ENCODE measurements around the gene PIAS4.

GRCh38 chr19:4046946-4047683 is 39.6 kb downstream of the PIAS4 start:
- no peak for TF ChIP-seq CTCF (IDR thresholded peaks at IDR 0.05 in 2 of 3, conservative IDR thresholded peaks at IDR 0.05 in 1 of 3; ENCODE audit: control insufficient read depth in 2 of 3, extremely low read depth in 1 of 3, insufficient read depth in 1 of 3, low read depth in 3 of 3, low read length in 3 of 3)
- TF ChIP-seq CREB1 (IDR thresholded peaks at IDR 0.05; ENCODE audit: low read depth), result no peak
- TF ChIP-seq MAX (IDR thresholded peaks at IDR 0.05; ENCODE audit: low read depth, low read length), result no peak
- TF ChIP-seq SMAD1 (IDR thresholded peaks at IDR 0.05; ENCODE audit: low read depth, partially characterized antibody), result no peak
- no peak for TF ChIP-seq STAT1 (conservative IDR thresholded peaks at IDR 0.05)
- no peak for TF ChIP-seq CHD2 (IDR thresholded peaks at IDR 0.05; ENCODE audit: borderline replicate concordance, low read depth, low read length)
- no peak for TF ChIP-seq EP300 (IDR thresholded peaks at IDR 0.05; ENCODE audit: borderline replicate concordance in 1 of 2, control insufficient read depth in 1 of 2, low read depth in 2 of 2, low read length in 2 of 2)
- TF ChIP-seq POLR2A (IDR thresholded peaks at IDR 0.05; ENCODE audit: low read depth, low read length), result no peak
- TF ChIP-seq MTA2 (IDR thresholded peaks at IDR 0.05; ENCODE audit: low read depth), result no peak
- TF ChIP-seq LARP7 (IDR thresholded peaks at IDR 0.05), result no peak
- TF ChIP-seq YY1 (IDR thresholded peaks at IDR 0.05; ENCODE audit: low read depth, low read length), result no peak
- TF ChIP-seq FOS (IDR thresholded peaks at IDR 0.05; ENCODE audit: borderline replicate concordance, extremely low read depth, insufficient read length), result no peak
